K562 (cell line): ENCODE data around the gene WAS. TPM values are rescaled to one million over a fixed set of nuclear protein-coding genes. Genes with fewer than 3 reads are reported as not detected.

Source experiments
- E2F6 ChIP-seq, 2 experiments: IDR thresholded peaks; 2 replicates each; pipeline ENCODE4 v1.6.1; 2011; ENCODE audit warnings: borderline replicate concordance in 1 of 2, control low read depth in 1 of 2, low read depth in 1 of 2, low read length in 1 of 2, mild to moderate bottlenecking in 1 of 2, mixed read lengths in 1 of 2, moderate library complexity in 1 of 2; ENCODE audit not compliant: insufficient read depth in 1 of 2, insufficient read length in 1 of 2, poor library complexity in 1 of 2, severe bottlenecking in 1 of 2; ENCODE audit errors: extremely low read depth in 1 of 2
- E4F1 ChIP-seq: fragments of 250-450 bp; sonication (Bioruptor Pico); IDR thresholded peaks from 2 replicates; pipeline ENCODE4 v1.5.0; 2021; ENCODE audit warnings: mild to moderate bottlenecking, borderline replicate concordance
- HCFC1 ChIP-seq: IDR thresholded peaks from 2 replicates; pipeline ENCODE4 v1.6.1; 2012; ENCODE audit warnings: low read depth, low read length, improper control_type of control experiment
- HEY1 ChIP-seq: fragments of 250-450 bp; sonication (Bioruptor Pico); IDR thresholded peaks from 2 replicates; pipeline ENCODE4 v1.5.0; 2020; ENCODE audit warnings: mild to moderate bottlenecking, moderate library complexity, borderline replicate concordance
- NR2C1 ChIP-seq, 2 experiments: fragments of 450-650 bp; IDR thresholded peaks; 2 replicates each; pipeline ENCODE4 v1.6.1; 2017; ENCODE audit warnings: mild to moderate bottlenecking in 2 of 2, antibody characterized with exemption in 1 of 2, inconsistent platforms in 1 of 2, missing compliant biosample characterization in 1 of 2, missing genetic modification characterization in 1 of 2
- NR3C1 ChIP-seq: sonication (generic); formaldehyde crosslinking; IDR thresholded peaks from 2 replicates; pipeline ENCODE4 v1.8.1; 2022; ENCODE audit warnings: missing genetic modification reagents
- PHTF2 ChIP-seq: fragments of 250-450 bp; sonication (Bioruptor Pico); IDR thresholded peaks from 2 replicates; pipeline ENCODE4 v1.5.0; 2021; ENCODE audit warnings: mild to moderate bottlenecking
- TBP ChIP-seq: optimal IDR thresholded peaks from 2 replicates; pipeline ENCODE3; 2011; ENCODE audit warnings: low read depth, low read length, improper control_type of control experiment
- ZFP36 ChIP-seq: fragments of 150-350 bp; IDR thresholded peaks from 2 replicates; pipeline ENCODE4 v1.6.1; 2018; ENCODE audit warnings: low read length, low read depth; ENCODE audit not compliant: partially characterized antibody
- ZHX1 ChIP-seq: fragments of 150-350 bp; conservative IDR thresholded peaks from 2 replicates; pipeline ENCODE4 v1.6.1; 2014; ENCODE audit warnings: low read length
- ZNF263 ChIP-seq: sonication (generic); formaldehyde crosslinking; IDR thresholded peaks from 2 replicates; pipeline ENCODE4 v1.8.0; 2022; ENCODE audit warnings: mild to moderate bottlenecking, missing genetic modification reagents, borderline replicate concordance
- ZNF436 ChIP-seq: fragments of 250-450, 450-650 bp; sonication (Bioruptor Pico); formaldehyde crosslinking; IDR thresholded peaks from 2 replicates; pipeline ENCODE4 v1.7.0; 2020; ENCODE audit warnings: mild to moderate bottlenecking
- ZNF780A ChIP-seq: fragments of 250-450 bp; sonication (Bioruptor Pico); IDR thresholded peaks from 2 replicates; pipeline ENCODE4 v1.5.0; 2021; ENCODE audit warnings: mild to moderate bottlenecking
- polyA plus RNA-seq, 8 experiments: library from polyadenylated mRNA; depleted of rRNA in 4 of 8; stranded (reverse) in 5 of 8; unstranded in 3 of 8; fragments of >200 nt; fragmentation: Nextera tagmentation in 2 of 8; fragmentation: Illumina TruSeq in 1 of 8; extraction: Ambion mirVana in 2 of 8; extraction: Trizol in 1 of 8; gene quantifications; 2 replicates each; pipeline versions ENCODE4 v1.2.1 to v1.2.3, GENCODE V29; 2011 to 2014; ENCODE audit warnings: inconsistent platforms in 1 of 8, missing spikeins in 1 of 8
- total RNA-seq, 7 experiments: library from RNA; depleted of rRNA in 6 of 7; stranded (reverse); fragments of >200 nt in 6 of 7; fragmentation: Illumina TruSeq in 2 of 7; extraction: Trizol in 2 of 7; gene quantifications; 2 replicates each; pipeline versions ENCODE4 v1.2.1 to v1.2.3, GENCODE V29; 2011 to 2021; ENCODE audit warnings: low replicate concordance in 1 of 7
- TF ChIP-seq, protein P1 (sequence below): fragments of 250-450 bp; sonication (Bioruptor Pico); IDR thresholded peaks from 2 replicates; pipeline ENCODE4 v1.8.0; 2022; ENCODE audit warnings: moderate library complexity, mild to moderate bottlenecking, inconsistent platforms
- TF ChIP-seq, protein P2 (sequence below), 2 experiments: fragments of 450-650 bp in 1 of 2; sonication (generic) in 1 of 2; formaldehyde crosslinking in 1 of 2; IDR thresholded peaks in 1 of 2; conservative IDR thresholded peaks in 1 of 2; 2 replicates each; pipeline versions ENCODE4 v1.6.1 to v1.8.1; 2016 to 2023; ENCODE audit warnings: mild to moderate bottlenecking in 2 of 2, moderate library complexity in 2 of 2, inconsistent platforms in 1 of 2, missing genetic modification reagents in 1 of 2
- TF ChIP-seq, protein P3 (sequence below): sonication (generic); formaldehyde crosslinking; IDR thresholded peaks from 2 replicates; pipeline ENCODE4 v1.8.1; 2023; ENCODE audit warnings: mild to moderate bottlenecking, missing genetic modification reagents, moderate library complexity

Gene WAS
- total and polyA plus RNA-seq, 9 of the 15 experiments (the other 6 are each of a cell fraction or from before 2014, with no cell fraction given): 0.11 to 16.1 (median 3.8) TPM

DNA sequence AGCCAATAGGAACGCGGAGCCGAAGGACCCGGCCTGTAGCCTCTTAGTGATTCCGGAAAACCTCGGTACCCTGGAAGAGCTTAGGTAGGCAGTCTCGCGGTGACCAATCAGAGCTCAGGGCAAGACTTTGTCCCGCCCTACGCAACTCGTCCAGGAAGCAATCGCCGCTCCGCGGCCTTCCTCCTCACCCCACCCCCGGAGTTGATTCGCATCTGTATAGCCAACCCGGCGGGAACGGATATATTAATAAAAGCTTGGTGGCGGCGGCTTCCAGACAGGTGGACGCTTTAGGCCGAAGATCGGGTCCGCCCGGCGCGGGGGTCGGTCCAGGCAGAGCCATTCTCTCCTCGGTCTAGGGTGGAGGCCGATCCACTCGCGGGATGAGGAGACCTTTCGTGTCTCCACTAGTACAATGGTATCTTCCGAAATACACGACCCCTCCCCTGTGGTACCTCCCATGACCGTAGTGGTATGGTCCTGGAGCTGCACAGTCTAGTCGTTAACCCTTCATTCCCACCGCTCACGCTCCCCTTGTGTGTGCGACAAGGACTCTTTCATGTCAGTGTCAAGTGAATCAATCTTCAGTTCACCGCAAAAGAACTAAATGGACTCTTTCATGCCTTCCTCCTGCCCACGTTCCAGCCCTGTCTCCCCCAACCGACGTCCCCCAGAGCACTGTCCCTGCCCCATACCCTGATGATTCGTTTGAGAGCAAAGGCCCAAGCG is 53.8 kb downstream of the WAS start (continued):
- no peak for TF ChIP-seq ZHX1
- TF ChIP-seq PHTF2 (CRISPR knock-in tag): no peak
- TF ChIP-seq, protein P1, sequence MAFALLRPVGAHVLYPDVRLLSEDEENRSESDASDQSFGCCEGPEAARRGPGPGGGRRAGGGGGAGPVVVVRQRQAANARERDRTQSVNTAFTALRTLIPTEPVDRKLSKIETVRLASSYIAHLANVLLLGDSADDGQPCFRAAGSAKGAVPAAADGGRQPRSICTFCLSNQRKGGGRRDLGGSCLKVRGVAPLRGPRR (CRISPR knock-in tag): no peak
- TF ChIP-seq, protein P2, sequence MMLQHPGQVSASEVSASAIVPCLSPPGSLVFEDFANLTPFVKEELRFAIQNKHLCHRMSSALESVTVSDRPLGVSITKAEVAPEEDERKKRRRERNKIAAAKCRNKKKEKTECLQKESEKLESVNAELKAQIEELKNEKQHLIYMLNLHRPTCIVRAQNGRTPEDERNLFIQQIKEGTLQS (IDR thresholded peaks at IDR 0.05): 0 out of 2 replicates have a peak, but pooled peaks have one; percentile 6
- TF ChIP-seq, protein P2 (CRISPR knock-in tag; conservative IDR thresholded peaks at IDR 0.05): no peak
- peak; percentile 98 for TF ChIP-seq NR2C1 (IDR thresholded peaks at IDR 0.05)
- peak; percentile 99 for TF ChIP-seq NR2C1 (tag; IDR thresholded peaks at IDR 0.05)
- 0 out of 2 replicates have a peak, but pooled peaks have one; percentile 23 for TF ChIP-seq ZNF263 (CRISPR knock-in tag)
- no peak for TF ChIP-seq NR3C1 (CRISPR knock-in tag)
- TF ChIP-seq HCFC1: peak; percentile 51; the same call in 1 of the 2 replicates
- TF ChIP-seq, protein P3, sequence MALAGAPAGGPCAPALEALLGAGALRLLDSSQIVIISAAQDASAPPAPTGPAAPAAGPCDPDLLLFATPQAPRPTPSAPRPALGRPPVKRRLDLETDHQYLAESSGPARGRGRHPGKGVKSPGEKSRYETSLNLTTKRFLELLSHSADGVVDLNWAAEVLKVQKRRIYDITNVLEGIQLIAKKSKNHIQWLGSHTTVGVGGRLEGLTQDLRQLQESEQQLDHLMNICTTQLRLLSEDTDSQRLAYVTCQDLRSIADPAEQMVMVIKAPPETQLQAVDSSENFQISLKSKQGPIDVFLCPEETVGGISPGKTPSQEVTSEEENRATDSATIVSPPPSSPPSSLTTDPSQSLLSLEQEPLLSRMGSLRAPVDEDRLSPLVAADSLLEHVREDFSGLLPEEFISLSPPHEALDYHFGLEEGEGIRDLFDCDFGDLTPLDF (CRISPR knock-in tag): no peak
- TF ChIP-seq ZNF780A (CRISPR knock-in tag): no peak
- TF ChIP-seq E4F1: no peak
- no peak for TF ChIP-seq ZFP36
- TF ChIP-seq ZNF436 (CRISPR knock-in tag): no peak
- TF ChIP-seq E2F6 (IDR thresholded peaks at IDR 0.05; ENCODE audit: borderline replicate concordance in 1 of 2, extremely low read depth in 1 of 2, insufficient read depth in 1 of 2, insufficient read length in 1 of 2, low read depth in 1 of 2, low read length in 1 of 2, poor library complexity in 1 of 2, severe bottlenecking in 1 of 2): no peak
- TF ChIP-seq HEY1 (CRISPR knock-in tag): no peak
- peak; percentile 66 for TF ChIP-seq TBP
